IMR-90 (cell line): Measurements from ENCODE around the gene ADGRA1. TPM values are rescaled to one million over a fixed set of nuclear protein-coding genes. Genes with fewer than 3 reads are reported as not detected.

Source experiments
- ATAC-seq: fragments of 200-7000 bp; cut with Tn5 transposase; 2 replicates; pipeline ENCODE4 v1.9.1; 2020; ENCODE audit warnings: low read depth, mild to moderate bottlenecking, moderate library complexity
- BruUV-seq: library from RNA; stranded (reverse); fragments of 400-500 nt; replicated peaks from 2 replicates; lab custom pipeline; 2021; lab: Mats Ljungman, UMichigan
- CTCF ChIA-PET: fragments of 300-600 bp; formaldehyde crosslinking; extraction: SDS; loops from one replicate; lab custom pipeline; 2021; ENCODE audit warnings: antibody characterized with exemption; lab: Yijun Ruan, JAX
- POLR2A ChIA-PET: fragments of 300-600 bp; sonication (Branson Sonifier 250); formaldehyde crosslinking; loops from one replicate; lab custom pipeline; 2022; ENCODE audit warnings: antibody characterized with exemption; ENCODE audit not compliant: unreplicated experiment; lab: Charles Lee
- DNase-seq: peaks from one replicate; pipeline ENCODE4 v3.0.0; 2013
- H2AFZ ChIP-seq: replicated peaks from 2 replicates; pipeline ENCODE3; 2013; ENCODE audit warnings: low read length, mild to moderate bottlenecking; ENCODE audit not compliant: poor library complexity
- H2AK5ac ChIP-seq: 2 replicates; pipeline ENCODE4 v1.6.1; 2013; ENCODE audit warnings: low read depth, low read length, inconsistent platforms
- H2AK9ac ChIP-seq: replicated peaks from 2 replicates; pipeline ENCODE3; 2013; ENCODE audit warnings: mild to moderate bottlenecking, low read depth, low read length, moderate library complexity; ENCODE audit not compliant: poor library complexity
- H2BK120ac ChIP-seq: 2 replicates; pipeline ENCODE4 v1.6.1; 2013; ENCODE audit warnings: low read depth, low read length, inconsistent platforms
- H2BK15ac ChIP-seq: 3 replicates; pipeline ENCODE4 v1.6.1; 2013; ENCODE audit warnings: low read depth, low read length, inconsistent platforms
- H2BK20ac ChIP-seq: 2 replicates; pipeline ENCODE4 v1.6.1; 2013; ENCODE audit warnings: low read depth, mild to moderate bottlenecking, inconsistent platforms, low read length, moderate library complexity
- H2BK5ac ChIP-seq: 2 replicates; pipeline ENCODE4 v1.6.1; 2013; ENCODE audit warnings: mild to moderate bottlenecking, low read depth, low read length, inconsistent platforms; ENCODE audit not compliant: poor library complexity, severe bottlenecking
- H3K14ac ChIP-seq: replicated peaks from 2 replicates; pipeline ENCODE4 v1.6.1; 2013; ENCODE audit warnings: low read depth, low read length, inconsistent platforms
- H3K18ac ChIP-seq: 2 replicates; pipeline ENCODE4 v1.6.1; 2013; ENCODE audit warnings: low read depth, low read length, control low read depth
- H3K23ac ChIP-seq: 2 replicates; pipeline ENCODE4 v1.6.1; 2013; ENCODE audit warnings: low read depth, low read length, inconsistent platforms
- H3K27ac ChIP-seq: 2 replicates; pipeline ENCODE4 v1.5.1; 2013; ENCODE audit warnings: mild to moderate bottlenecking, control low read depth, low read length; ENCODE audit not compliant: insufficient read depth
- H3K27me3 ChIP-seq: 2 replicates; pipeline ENCODE4 v1.6.1; 2013; ENCODE audit warnings: low read length; ENCODE audit not compliant: control insufficient read depth, insufficient read depth
- H3K36me3 ChIP-seq: 2 replicates; pipeline ENCODE4 v1.6.1; 2013; ENCODE audit warnings: low read length, mixed read lengths; ENCODE audit not compliant: control insufficient read depth, insufficient read depth
- H3K4ac ChIP-seq: 2 replicates; pipeline ENCODE4 v1.6.1; 2013; ENCODE audit warnings: low read depth, low read length, inconsistent platforms
- H3K4me1 ChIP-seq: 2 replicates; pipeline ENCODE4 v1.6.1; 2013; ENCODE audit warnings: low read length, mixed read lengths; ENCODE audit not compliant: control insufficient read depth, insufficient read depth
- H3K4me2 ChIP-seq: 2 replicates; pipeline ENCODE4 v1.6.1; 2013; ENCODE audit warnings: low read depth, mild to moderate bottlenecking, control low read depth, low read length, moderate library complexity
- H3K4me3 ChIP-seq: 2 replicates; pipeline ENCODE4 v1.5.1; 2013; ENCODE audit warnings: low read depth, mild to moderate bottlenecking, control low read depth, low read length, moderate library complexity; ENCODE audit not compliant: insufficient read depth
- H3K56ac ChIP-seq: 2 replicates; pipeline ENCODE4 v1.6.1; 2013; ENCODE audit warnings: low read length, inconsistent platforms; ENCODE audit not compliant: insufficient read depth; ENCODE audit errors: extremely low read depth
- H3K79me1 ChIP-seq, 2 experiments: 2 replicates each; pipeline ENCODE4 v1.6.1; 2013; ENCODE audit warnings: low read length in 2 of 2, inconsistent platforms in 1 of 2, low read depth in 1 of 2
- H3K9ac ChIP-seq: 2 replicates; pipeline ENCODE4 v1.6.1; 2013; ENCODE audit warnings: low read depth, low read length, control low read depth
- H3K9me1 ChIP-seq: 2 replicates; pipeline ENCODE4 v1.6.1; 2013; ENCODE audit warnings: low read length, inconsistent platforms; ENCODE audit not compliant: insufficient read depth
- H3K9me3 ChIP-seq: 2 replicates; pipeline ENCODE4 v1.6.1; 2013; ENCODE audit warnings: low read length; ENCODE audit not compliant: control insufficient read depth, insufficient read depth
- H4K20me1 ChIP-seq: 2 replicates; pipeline ENCODE4 v1.6.1; 2013; ENCODE audit warnings: low read length, inconsistent platforms; ENCODE audit not compliant: insufficient read depth
- H4K5ac ChIP-seq: 2 replicates; pipeline ENCODE4 v1.6.1; 2013; ENCODE audit warnings: mild to moderate bottlenecking, low read depth, low read length, control low read depth
- H4K8ac ChIP-seq, 2 experiments: 2 replicates each; pipeline ENCODE4 v1.6.1; 2013; ENCODE audit warnings: low read depth in 2 of 2, low read length in 2 of 2, control low read depth in 1 of 2, inconsistent platforms in 1 of 2
- H4K91ac ChIP-seq: 2 replicates; pipeline ENCODE4 v1.6.1; 2013; ENCODE audit warnings: low read depth, low read length, inconsistent platforms; ENCODE audit not compliant: insufficient read depth
- BHLHE40 ChIP-seq: fragments of 150-350 bp; IDR thresholded peaks from 2 replicates; pipeline ENCODE4 v1.6.1; 2016; ENCODE audit warnings: mild to moderate bottlenecking, low read depth, low read length
- CTCF ChIP-seq: conservative IDR thresholded peaks from 2 replicates; pipeline ENCODE4 v1.5.1; 2012; ENCODE audit warnings: mild to moderate bottlenecking, low read depth, low read length, improper control_type of control experiment
- RAD21 ChIP-seq: IDR thresholded peaks from 2 replicates; pipeline ENCODE4 v1.6.1; 2012; ENCODE audit warnings: low read length, improper control_type of control experiment
- RCOR1 ChIP-seq: IDR thresholded peaks from 2 replicates; pipeline ENCODE4 v1.6.1; 2012; ENCODE audit warnings: mild to moderate bottlenecking, low read length, improper control_type of control experiment; ENCODE audit not compliant: insufficient replicate concordance
- WGBS, 2 experiments: methylation state at CpG; one replicate each; pipeline versions ENCODE4 v1.1.5 to v1.1.7; 2013; ENCODE audit warnings: missing lambda C conversion rate in 2 of 2; ENCODE audit not compliant: insufficient read length in 1 of 2; ENCODE audit errors: extremely low coverage in 2 of 2; 5-methylcytosine and 5-hydroxymethylcytosine counted together
- dilution Hi-C: fragments of 300-500 bp; cut with HindIII; formaldehyde crosslinking; loops from one replicate; pipeline ENCODE4 v1.14.3; 2018; ENCODE audit warnings: low sequenced_read_pairs; ENCODE audit not compliant: unreplicated experiment
- in situ Hi-C: fragments of 300-500 bp; cut with MboI; formaldehyde crosslinking; loops from 3 replicates; pipeline ENCODE4 v1.14.3; 2019; ENCODE audit warnings: low sequenced_read_pairs, inconsistent platforms, mixed read lengths
- intact Hi-C: fragments of 100-400 bp; cut with micrococcal nuclease; formaldehyde crosslinking; loops from 2 replicates; pipeline ENCODE4 v1.10.0; 2022
- polyA plus RNA-seq, 3 experiments: library from polyadenylated mRNA; depleted of rRNA; stranded (reverse); fragments of >200 nt; gene quantifications; 2 replicates each; pipeline ENCODE4 v1.2.3, GENCODE V29; 2012; ENCODE audit warnings: low replicate concordance in 1 of 3
- total RNA-seq: library from RNA; depleted of rRNA; stranded (reverse); fragments of >200 nt; gene quantifications from 2 replicates; pipeline ENCODE4 v1.2.3, GENCODE V29; 2012

ADGRA1 gene
- total and polyA plus RNA-seq, 2 of the 4 experiments (the other 2 are of a cell fraction), result not detected

- Histone ChIP-seq H2BK5ac (no peak overlapping the region), H4K8ac (no peak overlapping the region), H4K5ac (no peak overlapping the region), H3K4me2 (no peak overlapping the region), H3K27ac (no peak overlapping the region), H2BK20ac (no peak overlapping the region), H2AK9ac (no peak overlapping the region), H3K4ac (no peak overlapping the region), H4K91ac (no peak overlapping the region), H2AK5ac (no peak overlapping the region), H2BK15ac (no peak overlapping the region), H3K9ac (no peak overlapping the region), H2BK120ac (no peak overlapping the region), H2AFZ (no peak overlapping the region), H3K36me3 (no peaks in the 10 kb centered on the region), H3K18ac (no peak overlapping the region), H3K14ac (no peak overlapping the region), H3K9me1 (no peaks in the 10 kb centered on the region), H3K23ac (no peak overlapping the region), H3K56ac (no peak overlapping the region), H3K4me1 (no peaks in the 10 kb centered on the region), H3K4me3 (no peak overlapping the region), H3K27me3 (peaks cover 54% of the 10 kb centered on the region), H3K79me1 (no peaks in the 10 kb centered on the region), H3K9me3 (no peaks in the 10 kb centered on the region), H4K20me1 (no peaks in the 10 kb centered on the region)
- ATAC-seq, result no peak; the same call in 1 of the 2 replicates
- intact Hi-C loops, result no loop called here
- ChIA-PET POLR2A (no interaction called here), CTCF (no interaction called here)
- WGBS, 2 experiments, result 1% methylated on average over 34 of the region's 87 CpGs; no CpG with 5 or more reads in 1 of the 2 experiments
- BruUV-seq, result no TSS peak
- no peak for DNase-seq
- in situ Hi-C loops, result no loop called here
- dilution Hi-C loops, result no loop called here
- no peak for TF ChIP-seq RCOR1
- no peak for TF ChIP-seq RAD21
- no peak for TF ChIP-seq BHLHE40
- no peak for TF ChIP-seq CTCF
These were observed 643 bp downstream of the ADGRA1 start for GRCh38 chr10:133088179-133088955.
